GM10847 (cell line): Measurements from ENCODE around the gene CDC27.

ENCODE experiments used
- POLR2A ChIP-seq: IDR thresholded peaks from 2 replicates; pipeline ENCODE4 v1.6.1; 2011; ENCODE audit not compliant: insufficient read length; ENCODE audit errors: extremely low read depth

Gene CDC27

GRCh38 chr17:47223007-47223406, 33.9 kb upstream of the CDC27 start:
- TF ChIP-seq POLR2A, result no peak

- no peak for TF ChIP-seq POLR2A
Measured at GRCh38 chr17:47222047-47222446, 33.0 kb upstream of the CDC27 start.

- TF ChIP-seq POLR2A, result no peak
Measured at GRCh38 chr17:47221154-47221553, 32.1 kb upstream of the CDC27 start.

- no peak for TF ChIP-seq POLR2A
Measured at GRCh38 chr17:47220531-47220999, 31.5 kb upstream of the CDC27 start.

GRCh38 chr17:47219621-47220475, 30.8 kb upstream of the CDC27 start:
- no peak for TF ChIP-seq POLR2A

- TF ChIP-seq POLR2A, result no peak
Measured at GRCh38 chr17:47218896-47219430, 29.9 kb upstream of the CDC27 start.

GRCh38 chr17:47214931-47215330, 25.8 kb upstream of the CDC27 start:
- TF ChIP-seq POLR2A, result no peak

GRCh38 chr17:47213540-47213939, 24.4 kb upstream of the CDC27 start:
- TF ChIP-seq POLR2A, result no peak

- TF ChIP-seq POLR2A, result no peak
Measured at GRCh38 chr17:47212458-47212857, 23.4 kb upstream of the CDC27 start.

GRCh38 chr17:47210779-47211178, 21.7 kb upstream of the CDC27 start:
- no peak for TF ChIP-seq POLR2A

- no peak for TF ChIP-seq POLR2A
Measured at GRCh38 chr17:47210105-47210504, 21.0 kb upstream of the CDC27 start.

GRCh38 chr17:47209499-47209898, 20.4 kb upstream of the CDC27 start:
- TF ChIP-seq POLR2A, result no peak

GRCh38 chr17:47208744-47209488, 19.8 kb upstream of the CDC27 start, which contains the start of gene MYL4:
TSS of gene MYL4 (plus strand) at chr17:47209348. CDS start at chr17:47209423, 75 bp downstream.
- TF ChIP-seq POLR2A, result no peak

GRCh38 chr17:47207143-47208067, 18.3 kb upstream of the CDC27 start:
- TF ChIP-seq POLR2A, result no peak
